ENCODE measurements around the gene LGALS14.

Gene LGALS14

DNA sequence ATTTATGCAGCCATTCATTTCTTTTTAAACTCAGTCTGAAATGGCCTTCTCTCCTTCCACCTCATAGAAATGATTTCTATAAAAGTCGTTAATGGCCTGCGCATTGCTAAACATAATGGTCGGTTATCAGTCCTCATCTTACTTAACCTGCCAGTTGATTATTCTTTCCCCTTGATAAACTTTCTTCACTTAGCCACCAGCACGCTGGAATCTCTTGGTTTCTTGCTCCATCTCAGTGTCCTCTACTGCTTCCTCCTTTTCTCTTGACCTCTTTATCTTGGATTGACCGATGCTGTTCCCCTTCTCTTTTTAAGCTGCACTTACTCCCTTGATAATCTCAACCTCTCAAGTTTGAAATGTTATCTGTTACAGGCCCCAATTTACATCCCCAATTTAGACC, 45.7 kb downstream of the LGALS14 start:
- no peak for DNase-seq (ENCODE audit: low spot score)

DNA sequence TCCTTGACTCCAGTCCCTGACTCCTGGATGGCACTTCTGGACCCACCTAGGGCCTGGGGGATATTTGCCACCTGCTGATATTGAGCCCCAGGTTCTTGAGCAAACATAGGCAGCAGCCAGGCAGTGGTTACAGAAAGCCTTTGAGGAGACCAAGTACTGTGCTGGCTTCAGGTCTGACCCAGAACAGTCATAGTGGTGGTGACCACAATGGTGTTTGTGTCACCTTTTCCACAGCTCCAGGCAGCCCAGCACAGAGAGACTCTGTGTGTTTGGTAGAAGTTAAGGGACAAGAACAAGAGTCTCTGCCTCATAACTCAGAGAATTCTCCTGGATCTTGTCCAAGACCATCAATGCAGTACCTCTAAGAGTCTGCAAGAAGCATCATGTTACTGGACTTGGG, 48.1 kb downstream of the LGALS14 start:
- no peak for DNase-seq (ENCODE audit: low spot score)

DNA sequence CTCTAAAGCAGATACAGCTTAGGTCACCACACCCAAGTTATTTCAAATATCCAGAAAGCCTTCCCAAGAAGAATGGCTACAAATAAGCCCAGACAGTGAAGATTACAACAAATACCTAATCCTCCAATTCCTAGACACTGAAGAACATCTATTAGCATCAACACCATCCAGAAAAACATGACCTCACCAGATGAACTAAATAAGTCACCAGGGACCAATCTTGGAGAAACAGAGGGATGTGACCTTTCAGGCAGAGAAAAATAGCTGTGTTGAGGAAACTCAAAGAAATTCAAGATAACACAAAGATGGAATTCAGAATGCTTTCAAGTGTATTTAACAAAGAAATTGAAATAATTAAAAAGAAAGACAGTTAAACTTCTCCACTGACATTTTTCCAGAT, 48.5 kb downstream of the LGALS14 start:
- no peak for DNase-seq (ENCODE audit: low spot score)

DNA sequence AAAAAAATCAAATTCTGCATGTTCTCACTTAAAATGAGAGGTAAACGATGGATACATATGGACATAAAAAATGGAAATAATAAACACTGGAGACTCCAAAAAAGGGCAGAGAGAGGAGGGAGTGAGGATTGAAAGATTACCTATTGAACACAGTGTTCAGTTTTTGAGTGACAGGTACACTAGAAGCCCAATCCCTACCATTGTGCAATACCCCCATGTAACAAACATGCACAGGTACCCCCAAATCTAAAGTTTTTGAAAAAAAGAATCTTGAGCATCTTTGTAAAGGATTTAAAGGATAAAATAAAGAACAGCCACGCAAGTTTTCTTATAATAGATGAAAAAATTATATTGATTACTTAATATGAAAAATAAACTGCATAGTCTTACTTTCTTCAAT, 50.3 kb downstream of the LGALS14 start:
- no peak for DNase-seq (ENCODE audit: low spot score)

DNA sequence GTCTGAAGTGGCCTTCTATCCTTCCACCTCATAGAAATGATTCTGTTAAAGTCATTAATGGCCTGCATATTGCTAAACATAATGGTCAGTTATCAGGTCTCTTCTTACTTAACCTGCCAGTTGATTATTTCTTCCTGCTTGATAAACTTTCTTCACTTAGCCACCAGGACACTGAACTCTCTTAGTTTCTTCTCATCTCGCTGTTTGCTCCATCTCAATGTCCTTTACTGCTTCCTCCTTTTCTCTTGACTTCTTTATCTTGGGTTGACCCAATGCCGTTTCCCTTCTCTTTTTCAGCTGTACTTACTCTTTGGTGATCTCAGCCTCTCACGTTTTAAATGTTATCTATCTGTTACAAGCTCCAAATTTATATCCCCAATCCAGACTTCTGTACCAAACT, 50.7 kb downstream of the LGALS14 start:
- DNase-seq (ENCODE audit: low spot score), result no peak
